Muscle layer of duodenum (tissue), 2 donors: ENCODE results near the gene DIAPH2.

ENCODE experiments used
- H3K27ac ChIP-seq: one replicate; pipeline ENCODE4 v1.7.0; 2013; ENCODE audit warnings: mild to moderate bottlenecking, low read length
- H3K27me3 ChIP-seq: one replicate; pipeline ENCODE4 v1.7.0; 2013; ENCODE audit warnings: low read depth, mild to moderate bottlenecking, control low read depth, low read length
- H3K36me3 ChIP-seq, 2 donors: one replicate each; pipeline ENCODE4 v1.7.0; 2013; ENCODE audit warnings: low read length in 2 of 2, control low read depth in 1 of 2, mild to moderate bottlenecking in 1 of 2; ENCODE audit not compliant: insufficient read depth in 2 of 2, control insufficient read depth in 1 of 2
- H3K4me1 ChIP-seq, 2 donors: one replicate each; pipeline ENCODE4 v1.7.0; 2013; ENCODE audit warnings: low read length in 2 of 2, mild to moderate bottlenecking in 2 of 2, control low read depth in 1 of 2, moderate library complexity in 1 of 2; ENCODE audit not compliant: insufficient read depth in 2 of 2, control insufficient read depth in 1 of 2
- H3K4me3 ChIP-seq, 2 donors: one replicate each; pipeline ENCODE4 v1.7.0; 2013; ENCODE audit warnings: low read length in 2 of 2, low read depth in 1 of 2, mild to moderate bottlenecking in 1 of 2
- H3K9me3 ChIP-seq, 2 donors: one replicate each; pipeline ENCODE4 v1.7.0; 2013; ENCODE audit warnings: low read length in 2 of 2, control low read depth in 1 of 2, mild to moderate bottlenecking in 1 of 2; ENCODE audit not compliant: control insufficient read depth in 1 of 2
- donor health status: healthy.

Gene DIAPH2

DNA sequence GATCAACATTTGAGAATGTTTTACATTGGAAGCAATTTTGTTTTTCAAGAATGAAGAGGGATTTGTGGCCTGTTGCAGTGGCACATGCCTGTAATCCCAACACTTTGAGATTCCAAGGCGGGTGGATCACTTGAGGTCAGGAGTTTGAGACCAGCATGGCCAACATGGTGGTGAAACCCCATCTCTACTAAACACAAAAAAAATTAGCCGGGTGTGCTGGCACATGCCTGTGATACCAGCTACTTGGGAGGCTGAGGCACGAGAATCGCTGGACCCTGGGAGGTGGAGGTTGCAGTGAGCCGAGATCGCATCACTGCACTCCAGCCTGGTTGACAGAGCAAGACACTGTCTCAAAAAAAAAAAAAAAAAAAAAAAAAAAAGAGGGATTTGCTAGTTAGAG, 326.9 kb downstream of the DIAPH2 start:
- Histone ChIP-seq H3K9me3 (no peaks in the 10 kb centered on the region), H3K4me1 (no peaks in the 10 kb centered on the region), H3K4me3 (no peak overlapping the region), H3K27me3 (no peaks in the 10 kb centered on the region), H3K27ac (no peak overlapping the region), H3K36me3 (no peaks in the 10 kb centered on the region)

- no peaks in the 10 kb centered on the region for H3K4me1 ChIP-seq
- H3K27me3 ChIP-seq, result no peaks in the 10 kb centered on the region
- no peak overlapping the region for H3K4me3 ChIP-seq
- no peak overlapping the region for H3K27ac ChIP-seq
- H3K36me3 ChIP-seq, result no peaks in the 10 kb centered on the region
- no peaks in the 10 kb centered on the region for H3K9me3 ChIP-seq
Measured at GRCh38 chrX:97016106-97016505, 331.5 kb downstream of the DIAPH2 start.

- Histone ChIP-seq H3K27ac (no peak overlapping the region), H3K36me3 (no peaks in the 10 kb centered on the region), H3K4me3 (no peak overlapping the region), H3K9me3 (no peaks in the 10 kb centered on the region), H3K27me3 (no peaks in the 10 kb centered on the region), H3K4me1 (no peaks in the 10 kb centered on the region)
Measured at GRCh38 chrX:97021680-97022079, 337.0 kb downstream of the DIAPH2 start.

DNA sequence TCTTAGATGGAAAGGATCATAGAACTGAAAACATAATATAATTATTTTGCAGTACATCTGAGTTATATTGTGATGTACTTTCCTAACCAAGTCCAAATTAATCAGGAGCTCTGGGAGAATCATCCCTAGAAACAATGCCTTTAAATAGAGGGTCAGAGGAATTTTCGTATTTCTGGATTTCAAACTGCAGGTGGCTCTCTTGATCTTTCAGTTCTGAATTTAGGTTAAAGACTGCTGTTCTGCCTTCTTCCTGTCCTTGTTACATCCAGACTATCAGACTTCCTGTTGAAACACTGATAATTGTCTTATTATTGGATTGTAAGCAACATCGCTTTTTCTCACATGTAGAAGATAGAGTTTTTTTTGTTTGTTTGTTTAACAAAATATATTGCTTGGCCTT, 341.8 kb downstream of the DIAPH2 start:
- Histone ChIP-seq H3K27me3 (no peaks in the 10 kb centered on the region), H3K36me3 (no peaks in the 10 kb centered on the region), H3K4me1 (no peaks in the 10 kb centered on the region), H3K27ac (no peak overlapping the region), H3K4me3 (no peak overlapping the region), H3K9me3 (no peaks in the 10 kb centered on the region)

DNA sequence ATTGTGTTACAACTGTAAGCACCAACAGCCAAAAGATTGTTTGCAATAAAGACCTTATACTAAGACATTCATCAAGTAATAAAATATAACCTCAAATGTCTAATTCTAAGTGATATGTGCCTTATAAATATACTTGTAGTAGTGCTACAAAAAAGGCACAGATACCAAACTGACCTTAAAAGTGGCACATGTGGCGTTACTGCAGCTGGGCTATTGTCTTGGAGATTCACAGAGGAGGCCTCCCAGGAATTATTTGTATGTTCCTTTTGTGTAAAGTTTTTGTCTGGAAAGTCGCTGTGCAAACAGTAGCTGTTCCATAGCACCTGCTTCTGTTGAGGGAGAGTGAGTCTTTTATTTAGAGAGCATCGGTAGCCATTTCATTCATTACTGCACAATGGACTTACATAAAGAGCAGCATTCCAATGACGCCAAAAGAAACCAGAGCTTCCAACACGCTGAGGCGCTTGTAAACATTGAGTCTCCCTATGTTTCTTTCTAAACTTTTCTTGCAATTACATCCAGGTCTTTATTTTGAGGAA, 342.8 kb downstream of the DIAPH2 start:
- Histone ChIP-seq H3K27ac (no peak overlapping the region), H3K36me3 (no peaks in the 10 kb centered on the region), H3K4me3 (no peak overlapping the region), H3K4me1 (no peaks in the 10 kb centered on the region), H3K9me3 (no peaks in the 10 kb centered on the region), H3K27me3 (no peaks in the 10 kb centered on the region)

GRCh38 chrX:97030463-97030862, 345.8 kb downstream of the DIAPH2 start:
- Histone ChIP-seq H3K4me3 (no peak overlapping the region), H3K27ac (no peak overlapping the region), H3K36me3 (no peaks in the 10 kb centered on the region), H3K9me3 (no peaks in the 10 kb centered on the region), H3K4me1 (no peaks in the 10 kb centered on the region), H3K27me3 (no peaks in the 10 kb centered on the region)

GRCh38 chrX:97030947-97031346, 346.3 kb downstream of the DIAPH2 start:
- Histone ChIP-seq H3K27ac (no peak overlapping the region), H3K36me3 (no peaks in the 10 kb centered on the region), H3K27me3 (no peaks in the 10 kb centered on the region), H3K4me1 (no peaks in the 10 kb centered on the region), H3K9me3 (no peaks in the 10 kb centered on the region), H3K4me3 (no peak overlapping the region)

DNA sequence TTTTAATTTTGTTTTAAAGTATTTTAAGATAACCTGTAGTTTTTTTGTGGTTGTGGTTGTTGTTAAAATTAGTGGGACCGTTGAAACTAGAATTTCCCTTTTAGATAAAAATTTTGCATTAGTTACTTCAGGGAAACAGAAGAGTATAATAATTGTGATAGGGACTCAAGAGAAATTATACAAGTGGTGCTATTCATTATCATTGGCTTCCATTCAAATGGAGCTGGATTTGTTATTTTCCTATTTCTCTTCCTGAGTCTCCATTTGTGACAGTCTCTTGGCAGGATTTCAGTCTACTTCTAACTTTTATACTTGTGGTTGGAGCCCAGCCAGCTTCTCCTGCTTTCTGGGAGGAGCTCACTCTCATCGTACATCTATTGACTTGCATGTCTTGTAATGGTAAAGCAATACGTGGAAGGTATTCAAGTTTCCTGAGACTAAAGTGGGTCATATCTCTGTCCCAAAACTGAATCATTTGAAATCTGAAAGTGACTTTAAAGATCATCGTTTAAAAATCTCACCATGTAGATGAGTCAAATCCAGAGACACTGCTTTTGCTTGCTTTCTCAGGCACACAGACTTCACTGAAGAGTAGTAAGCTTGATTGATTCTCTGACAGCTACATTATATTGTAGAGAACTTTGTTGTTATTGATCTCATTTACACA, 354.9 kb downstream of the DIAPH2 start:
- H3K27me3 ChIP-seq, result no peaks in the 10 kb centered on the region
- no peaks in the 10 kb centered on the region for H3K4me1 ChIP-seq
- H3K9me3 ChIP-seq, result no peaks in the 10 kb centered on the region
- no peak overlapping the region for H3K4me3 ChIP-seq
- no peaks in the 10 kb centered on the region for H3K36me3 ChIP-seq
- no peak overlapping the region for H3K27ac ChIP-seq

GRCh38 chrX:97045470-97045869, 360.8 kb downstream of the DIAPH2 start:
- Histone ChIP-seq H3K27me3 (no peaks in the 10 kb centered on the region), H3K27ac (no peak overlapping the region), H3K4me3 (no peak overlapping the region), H3K9me3 (no peaks in the 10 kb centered on the region), H3K36me3 (no peaks in the 10 kb centered on the region), H3K4me1 (no peaks in the 10 kb centered on the region)

GRCh38 chrX:97046867-97047266, 362.2 kb downstream of the DIAPH2 start:
- H3K27me3 ChIP-seq, result no peaks in the 10 kb centered on the region
- no peaks in the 10 kb centered on the region for H3K36me3 ChIP-seq

DNA sequence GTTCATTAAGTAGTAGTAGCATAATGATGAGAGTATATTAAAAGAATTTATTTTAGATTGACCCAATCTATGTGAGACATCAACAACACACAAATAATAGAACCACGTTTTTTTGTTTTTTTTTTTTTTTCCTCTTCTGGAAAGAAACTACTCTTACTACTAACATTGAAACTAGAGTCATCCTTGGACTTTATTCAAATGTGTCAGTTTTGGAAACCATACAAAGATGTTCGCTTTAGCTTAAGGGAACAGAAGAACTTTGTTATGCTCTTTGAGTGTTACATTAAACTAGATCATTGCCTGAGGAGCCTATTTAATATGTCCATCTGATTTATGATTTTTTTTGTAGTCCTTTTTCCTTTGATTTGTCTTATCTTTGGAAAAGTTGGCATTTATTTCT, 365.8 kb downstream of the DIAPH2 start:
- Histone ChIP-seq H3K4me3 (no peak overlapping the region), H3K36me3 (no peaks in the 10 kb centered on the region), H3K27ac (no peak overlapping the region), H3K9me3 (no peaks in the 10 kb centered on the region), H3K27me3 (no peaks in the 10 kb centered on the region), H3K4me1 (no peaks in the 10 kb centered on the region)

More at GRCh38 chrX:97046867-97047266, 362.2 kb downstream of the DIAPH2 start:
- Histone ChIP-seq H3K4me1 (no peaks in the 10 kb centered on the region), H3K9me3 (no peaks in the 10 kb centered on the region), H3K27ac (no peak overlapping the region), H3K4me3 (no peak overlapping the region)

DNA sequence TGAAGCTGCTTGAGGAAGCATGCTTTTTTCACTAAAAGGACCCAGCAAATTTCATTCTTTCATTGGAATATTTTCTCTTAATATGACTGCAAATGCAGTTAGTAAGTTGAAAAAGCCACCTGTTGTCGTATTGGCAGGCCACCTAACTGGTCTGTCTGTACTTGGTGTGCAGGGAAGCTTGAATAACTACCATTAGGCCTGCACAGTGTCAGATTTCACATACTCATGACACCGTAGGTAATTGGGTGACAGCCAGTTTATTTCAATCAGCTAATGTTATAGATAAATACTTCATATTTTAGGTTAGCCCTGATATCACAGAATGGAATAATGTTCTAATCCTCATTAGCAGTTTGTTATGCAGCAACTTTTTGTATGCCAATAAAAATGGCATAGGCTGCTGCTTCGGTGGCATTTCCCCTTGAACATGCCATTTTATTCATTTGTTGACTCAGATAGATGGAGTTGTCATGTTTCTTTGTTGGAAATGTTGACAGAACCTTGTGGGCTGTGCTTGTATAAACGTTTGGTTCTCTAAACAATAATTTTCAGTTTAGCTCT, 372.8 kb downstream of the DIAPH2 start:
- Histone ChIP-seq H3K4me3 (no peak overlapping the region), H3K9me3 (no peaks in the 10 kb centered on the region), H3K36me3 (no peaks in the 10 kb centered on the region), H3K4me1 (no peaks in the 10 kb centered on the region), H3K27me3 (no peaks in the 10 kb centered on the region), H3K27ac (no peak overlapping the region)
